Measurements from ENCODE around the gene IFNA21.
"Not testable (repeated sequence)": the region's sequence is repeated elsewhere in the genome, so short reads cannot be mapped to it uniquely, and the experiment has no call there.

Gene IFNA21

GRCh38 chr9:21141427-21141882 lies 25.0 kb downstream of the IFNA21 start, which contains the start of gene IFNW1:
IFNW1 (minus strand) TSS chr9:21141832; CDS start chr9:21141570, 262 bp downstream.
- DNase-seq (ENCODE audit: low read depth), result no peak

DNA sequence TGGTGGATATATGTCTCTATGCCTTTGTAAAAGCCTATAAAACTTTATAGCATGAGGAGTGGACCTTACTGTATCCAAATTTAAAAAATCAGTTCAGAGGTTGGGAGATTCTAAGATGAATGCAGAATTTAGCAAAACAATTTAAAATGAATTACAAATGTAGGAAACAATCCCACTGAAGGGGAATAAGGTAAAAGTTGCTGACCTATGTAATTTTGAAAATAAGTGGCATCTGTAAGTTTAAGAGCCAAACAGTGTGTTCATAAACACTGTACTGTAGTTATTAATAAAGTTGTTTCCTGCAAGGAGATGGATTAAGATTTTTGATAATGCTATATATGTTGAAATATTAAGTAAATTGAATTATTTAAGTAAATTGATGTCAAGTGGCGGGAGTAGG lies 29.4 kb downstream of the IFNA21 start:
- DNase-seq (ENCODE audit: low read depth), result no peak

- DNase-seq (ENCODE audit: low read depth), result no peak
Measured at GRCh38 chr9:21135736-21136135, 30.7 kb downstream of the IFNA21 start.

DNA sequence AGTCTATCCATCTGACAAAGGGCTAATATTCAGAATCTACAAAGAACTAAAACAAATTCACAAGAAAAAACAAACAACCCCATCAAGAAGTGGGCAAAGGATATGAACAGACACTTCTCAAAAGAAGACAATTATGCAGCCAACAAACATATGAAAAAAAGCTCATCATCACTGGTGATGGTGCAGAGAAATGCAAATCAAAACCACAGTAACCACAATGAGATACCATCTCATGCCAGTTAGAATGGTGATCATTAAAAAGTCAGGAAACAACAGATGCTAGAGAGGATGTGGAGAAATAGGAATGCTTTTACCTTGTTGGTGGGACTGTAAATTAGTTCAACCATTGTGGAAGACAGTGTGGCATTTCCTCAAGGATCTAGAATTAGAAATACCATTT lies 38.3 kb downstream of the IFNA21 start:
- DNase-seq (ENCODE audit: low read depth), result not testable (repeated sequence)

DNA sequence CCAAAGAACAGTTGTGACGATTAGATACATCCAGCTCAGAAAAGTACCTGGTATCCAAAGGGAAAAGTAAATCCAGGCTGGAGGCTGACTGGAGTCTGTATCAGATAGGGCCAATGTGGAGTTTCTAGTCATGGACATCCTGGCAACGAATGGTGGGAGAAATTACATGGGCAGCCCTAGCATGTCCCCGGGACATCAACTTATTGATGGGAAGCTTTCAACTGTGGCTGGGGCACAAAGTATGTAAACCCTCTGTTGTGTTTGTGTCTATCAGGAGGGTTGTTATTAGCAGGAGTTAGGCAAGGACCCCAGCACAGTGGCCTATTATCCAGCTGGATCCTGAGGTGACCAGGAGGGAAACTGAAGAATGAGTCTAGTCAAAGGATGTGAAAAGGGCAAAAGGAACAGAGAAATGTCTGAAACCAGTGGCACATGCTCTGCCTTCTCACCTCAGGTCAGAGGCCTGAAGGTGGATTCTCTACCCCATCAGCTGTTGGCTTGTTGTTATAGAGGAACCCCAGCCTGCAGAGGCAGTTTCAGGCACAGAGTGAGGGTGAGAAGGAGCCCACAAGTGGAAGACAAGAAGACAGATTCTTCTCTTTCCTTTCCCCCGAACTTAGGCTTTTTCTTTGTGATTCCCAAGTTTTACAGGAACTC lies 44.7 kb downstream of the IFNA21 start:
- no peak for DNase-seq (ENCODE audit: low read depth)

DNA sequence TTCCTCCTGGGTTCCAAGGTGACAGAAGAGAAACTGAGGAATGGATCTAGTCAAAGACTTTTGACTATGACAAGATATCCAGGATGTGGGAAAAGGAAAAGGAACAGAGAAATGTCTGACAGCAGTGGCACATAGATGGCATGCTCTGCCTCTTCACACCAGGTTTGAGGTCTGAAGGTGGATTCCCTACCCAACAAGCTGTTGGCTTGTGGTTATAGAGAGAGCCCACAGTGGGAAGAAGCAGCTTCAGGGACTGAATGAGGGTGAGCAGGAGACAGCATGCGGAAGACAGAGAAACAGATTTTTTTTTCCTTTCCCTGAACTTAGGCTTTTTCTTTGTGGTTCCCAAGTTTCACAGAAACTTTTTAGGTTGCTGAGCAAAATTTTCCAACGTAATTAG lies 45.4 kb downstream of the IFNA21 start:
- no peak for DNase-seq (ENCODE audit: low read depth)

GRCh38 chr9:21119093-21119770 lies 47.2 kb downstream of the IFNA21 start:
- no peak for DNase-seq (ENCODE audit: low read depth)
